ENCODE measurements around the gene HHIP. TPM values are rescaled to one million over a fixed set of nuclear protein-coding genes. Genes with fewer than 3 reads are reported as not detected.

The HHIP gene
- total and polyA plus RNA-seq, 9 donors: 0.43 to 4.2 (median 1.1) TPM

DNA sequence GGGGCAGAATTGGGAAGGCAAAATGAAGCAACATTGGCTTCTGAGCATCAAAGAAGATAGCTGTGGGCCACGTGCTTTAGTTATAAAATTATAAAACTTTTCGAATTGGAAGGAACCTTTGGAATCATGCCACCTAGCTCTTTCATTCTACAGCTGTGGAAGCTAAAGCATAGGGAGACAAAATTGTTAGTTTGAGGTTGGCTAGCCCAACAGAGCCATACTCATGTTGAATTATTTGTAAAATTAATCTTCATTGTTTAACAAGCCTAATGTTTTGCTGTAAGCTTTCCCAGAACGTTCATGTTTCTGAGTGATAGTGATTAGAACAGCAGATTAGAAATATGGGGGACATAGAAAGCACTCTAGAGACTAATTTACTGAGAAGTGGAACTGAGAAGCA lies 35.9 kb downstream of the HHIP start:
- no peak overlapping the region for H3K4me3 ChIP-seq
- H3K27me3 ChIP-seq: no peaks in the 10 kb centered on the region
- no peaks in the 10 kb centered on the region for H3K36me3 ChIP-seq
- no peak overlapping the region for H3K27ac ChIP-seq
- 13 to 27% (median 17%) methylated on average over 3 of the region's 3 CpGs for WGBS, 3 donors
- TF ChIP-seq EP300 (IDR thresholded peaks at IDR 0.05) (no peak), POLR2A (IDR thresholded peaks at IDR 0.05) (no peak)
- TF ChIP-seq, protein P1, sequence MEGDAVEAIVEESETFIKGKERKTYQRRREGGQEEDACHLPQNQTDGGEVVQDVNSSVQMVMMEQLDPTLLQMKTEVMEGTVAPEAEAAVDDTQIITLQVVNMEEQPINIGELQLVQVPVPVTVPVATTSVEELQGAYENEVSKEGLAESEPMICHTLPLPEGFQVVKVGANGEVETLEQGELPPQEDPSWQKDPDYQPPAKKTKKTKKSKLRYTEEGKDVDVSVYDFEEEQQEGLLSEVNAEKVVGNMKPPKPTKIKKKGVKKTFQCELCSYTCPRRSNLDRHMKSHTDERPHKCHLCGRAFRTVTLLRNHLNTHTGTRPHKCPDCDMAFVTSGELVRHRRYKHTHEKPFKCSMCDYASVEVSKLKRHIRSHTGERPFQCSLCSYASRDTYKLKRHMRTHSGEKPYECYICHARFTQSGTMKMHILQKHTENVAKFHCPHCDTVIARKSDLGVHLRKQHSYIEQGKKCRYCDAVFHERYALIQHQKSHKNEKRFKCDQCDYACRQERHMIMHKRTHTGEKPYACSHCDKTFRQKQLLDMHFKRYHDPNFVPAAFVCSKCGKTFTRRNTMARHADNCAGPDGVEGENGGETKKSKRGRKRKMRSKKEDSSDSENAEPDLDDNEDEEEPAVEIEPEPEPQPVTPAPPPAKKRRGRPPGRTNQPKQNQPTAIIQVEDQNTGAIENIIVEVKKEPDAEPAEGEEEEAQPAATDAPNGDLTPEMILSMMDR (IDR thresholded peaks at IDR 0.05): no peak
- no peaks in the 10 kb centered on the region for H3K9me3 ChIP-seq
- intact Hi-C loops (cut with DNase I): no loop called here
- DNase-seq: no peak
- no peaks in the 10 kb centered on the region for H3K4me1 ChIP-seq (ENCODE audit: insufficient read depth)

DNA sequence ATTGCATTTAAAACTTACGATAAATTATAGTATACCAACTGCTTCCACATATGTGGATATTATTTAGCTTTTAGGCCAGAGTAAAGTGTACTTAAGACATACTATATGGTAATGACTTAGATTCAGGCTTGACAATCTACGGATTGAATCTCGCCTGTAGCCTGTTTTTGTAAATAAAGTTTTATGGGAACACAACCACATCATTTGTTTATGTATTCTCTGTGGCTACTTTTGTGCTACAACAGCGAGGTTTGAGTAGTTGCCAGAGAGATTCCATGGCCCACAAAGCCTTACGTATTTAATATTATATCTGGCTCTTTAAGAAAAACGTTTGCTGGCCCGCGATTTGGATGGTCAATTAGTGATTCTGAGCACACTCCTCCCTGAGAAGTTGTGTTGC lies 37.6 kb downstream of the HHIP start:
- Histone ChIP-seq H3K9me3 (no peaks in the 10 kb centered on the region), H3K27ac (no peak overlapping the region), H3K4me1 (ENCODE audit: insufficient read depth) (no peaks in the 10 kb centered on the region), H3K36me3 (no peaks in the 10 kb centered on the region), H3K27me3 (no peaks in the 10 kb centered on the region), H3K4me3 (no peak overlapping the region)
- 92 to 94% (median 93%) methylated on average over 8 of the region's 8 CpGs for WGBS, 3 donors
- TF ChIP-seq POLR2A (IDR thresholded peaks at IDR 0.05) (no peak), EP300 (IDR thresholded peaks at IDR 0.05) (no peak)
- TF ChIP-seq, protein P1 (IDR thresholded peaks at IDR 0.05): no peak
- no peak for DNase-seq
- intact Hi-C loops (cut with DNase I): no loop called here

DNA sequence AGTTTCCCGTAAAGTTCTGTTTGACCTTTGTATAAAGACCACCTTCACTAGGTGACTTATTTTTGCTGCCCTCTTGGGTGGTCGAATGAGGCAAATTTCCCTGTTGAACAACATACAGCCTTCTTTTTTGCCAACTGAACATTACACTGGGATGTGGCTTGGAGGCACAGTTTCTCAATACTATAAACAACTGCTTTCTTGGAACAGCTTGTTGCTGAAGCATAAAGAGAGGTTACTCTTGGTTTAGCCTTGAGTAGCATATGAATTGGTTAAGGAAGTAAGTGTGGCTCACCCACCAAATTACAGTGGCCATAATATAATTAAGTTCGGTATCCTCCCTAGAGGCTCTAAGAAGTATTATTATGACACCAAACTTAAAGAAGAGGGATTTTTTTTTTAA lies 40.0 kb downstream of the HHIP start:
- H3K36me3 ChIP-seq: no peaks in the 10 kb centered on the region
- intact Hi-C loops (cut with DNase I): no loop called here
- no peak for DNase-seq
- TF ChIP-seq POLR2A (IDR thresholded peaks at IDR 0.05) (no peak), EP300 (IDR thresholded peaks at IDR 0.05) (no peak)
- TF ChIP-seq, protein P1 (IDR thresholded peaks at IDR 0.05): no peak
- H3K4me3 ChIP-seq: no peak overlapping the region
- H3K27ac ChIP-seq: no peak overlapping the region
- H3K9me3 ChIP-seq: no peaks in the 10 kb centered on the region
- no peaks in the 10 kb centered on the region for H3K27me3 ChIP-seq
- H3K4me1 ChIP-seq (ENCODE audit: insufficient read depth): no peaks in the 10 kb centered on the region
- WGBS, 3 donors: 55 to 66% (median 64%) methylated on average over 3 of the region's 3 CpGs

DNA sequence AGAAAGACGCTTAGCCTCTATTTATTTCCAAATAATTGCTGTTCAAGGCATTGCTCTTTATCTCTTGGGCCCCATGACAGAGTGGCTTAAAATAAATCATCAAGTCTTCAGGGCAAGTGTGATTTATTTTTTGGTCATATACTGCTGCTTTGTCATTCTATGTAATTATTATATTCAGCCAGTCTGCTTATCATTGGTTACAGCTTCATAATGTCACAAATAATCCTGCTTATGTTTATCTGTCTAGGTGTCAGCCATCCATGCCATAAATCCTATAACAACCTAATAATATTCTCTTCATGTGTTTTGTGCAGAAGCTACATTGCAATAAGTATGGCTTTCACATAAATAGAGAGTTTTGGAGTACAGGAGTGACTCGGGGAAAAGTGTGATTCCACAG lies 41.0 kb downstream of the HHIP start:
- Histone ChIP-seq H3K36me3 (no peaks in the 10 kb centered on the region), H3K4me1 (ENCODE audit: insufficient read depth) (no peaks in the 10 kb centered on the region), H3K27ac (no peak overlapping the region), H3K4me3 (no peak overlapping the region), H3K27me3 (no peaks in the 10 kb centered on the region), H3K9me3 (no peaks in the 10 kb centered on the region)
- intact Hi-C loops (cut with DNase I): no loop called here
- WGBS, 3 donors: 75 to 91% (median 89%) methylated on average over 2 of the region's 2 CpGs
- TF ChIP-seq EP300 (IDR thresholded peaks at IDR 0.05) (no peak), POLR2A (IDR thresholded peaks at IDR 0.05) (no peak)
- TF ChIP-seq, protein P1 (IDR thresholded peaks at IDR 0.05): no peak
- no peak for DNase-seq

GRCh38 chr4:144687466-144687865 lies 41.5 kb downstream of the HHIP start:
- no peaks in the 10 kb centered on the region for H3K27me3 ChIP-seq
- no peaks in the 10 kb centered on the region for H3K36me3 ChIP-seq
- DNase-seq: no peak
- intact Hi-C loops (cut with DNase I): no loop called here
- H3K4me1 ChIP-seq (ENCODE audit: insufficient read depth): no peaks in the 10 kb centered on the region
- H3K4me3 ChIP-seq: no peak overlapping the region
- WGBS, 3 donors: 89 to 100% (median 90%) methylated on average over 1 of the region's 1 CpG
- no peak for TF ChIP-seq EP300 (IDR thresholded peaks at IDR 0.05)
- TF ChIP-seq POLR2A (IDR thresholded peaks at IDR 0.05): no peak
- TF ChIP-seq, protein P1 (IDR thresholded peaks at IDR 0.05): no peak
- no peaks in the 10 kb centered on the region for H3K9me3 ChIP-seq
- no peak overlapping the region for H3K27ac ChIP-seq
